HS-27A (cell line): ENCODE results near the gene SPPL2A.
"Not testable (repeated sequence)": the region's sequence is repeated elsewhere in the genome, so short reads cannot be mapped to it uniquely, and the experiment has no call there.

ENCODE experiments used
- DNase-seq: peaks from one replicate; pipeline ENCODE4 v3.0.0-alpha.2; 2012; ENCODE audit warnings: low read depth, missing footprints

Gene SPPL2A

DNA sequence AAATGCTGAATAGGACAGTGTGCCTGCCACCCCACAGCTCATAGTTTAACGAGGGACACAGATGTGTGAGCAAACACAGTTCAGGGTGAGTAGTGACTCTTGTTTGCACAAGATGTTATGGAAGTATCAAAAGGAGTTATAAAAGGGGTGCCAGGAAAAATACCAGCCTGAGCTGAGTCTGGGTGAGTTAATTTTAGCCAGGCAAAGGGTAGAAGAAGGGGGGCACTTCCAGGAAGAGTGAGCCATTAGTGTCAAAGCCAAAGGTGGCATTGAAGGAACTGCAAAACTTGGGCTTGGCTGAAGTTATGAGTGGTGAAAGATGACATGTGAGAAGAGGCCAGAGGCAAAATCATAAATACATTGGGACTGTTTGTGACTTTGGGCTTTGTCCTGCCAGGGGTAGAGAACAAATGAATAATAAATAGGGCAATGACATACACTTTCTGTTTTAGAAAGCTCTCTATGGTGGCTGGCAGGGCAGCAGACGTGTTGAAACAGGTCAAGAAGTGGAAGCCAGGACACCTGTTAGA is 1.9 kb upstream of the SPPL2A start:
- no peak for DNase-seq

GRCh38 chr15:50764461-50765194 is 878 bp downstream of the SPPL2A start:
- no peak for DNase-seq

- DNase-seq: no peak
These were observed 6.7 kb downstream of the SPPL2A start for GRCh38 chr15:50758712-50759205.

DNA sequence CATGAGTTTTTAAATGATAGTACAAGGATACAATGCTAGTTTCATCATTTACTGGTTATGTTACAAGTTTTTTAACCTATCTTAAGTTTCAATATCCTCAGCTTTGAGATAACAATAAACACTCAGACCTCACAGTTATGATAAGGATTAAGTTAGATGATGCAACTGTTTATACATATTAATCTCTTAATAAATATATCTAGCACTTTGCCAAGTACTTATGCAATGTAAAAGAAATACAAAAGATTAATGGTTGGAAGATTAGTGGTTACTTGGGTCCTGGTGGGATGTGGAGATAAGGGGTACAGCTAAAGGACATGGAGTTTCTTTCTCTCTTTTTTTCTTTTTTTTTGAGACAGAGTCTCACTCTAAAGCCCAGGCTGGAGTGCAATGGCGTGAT is 12.0 kb downstream of the SPPL2A start:
- DNase-seq: no peak

DNA sequence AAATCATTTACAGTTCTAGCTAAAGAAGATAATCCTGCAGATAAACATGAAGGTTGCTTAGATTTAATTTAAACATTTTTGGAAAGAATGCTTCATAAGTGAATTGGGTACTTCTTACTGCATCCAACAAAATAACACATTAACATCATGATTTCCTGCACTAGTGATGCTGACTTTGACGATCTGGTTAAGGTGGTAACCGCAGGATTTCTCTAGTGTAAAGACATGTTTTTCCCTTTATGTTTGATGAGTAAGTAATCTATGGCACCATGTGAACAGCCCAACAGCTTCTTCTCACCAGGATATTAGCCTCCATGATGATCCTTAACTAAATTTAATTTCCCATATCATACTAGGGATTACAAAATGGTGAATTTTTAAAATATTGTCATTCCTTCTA is 14.1 kb downstream of the SPPL2A start:
- no peak for DNase-seq

DNA sequence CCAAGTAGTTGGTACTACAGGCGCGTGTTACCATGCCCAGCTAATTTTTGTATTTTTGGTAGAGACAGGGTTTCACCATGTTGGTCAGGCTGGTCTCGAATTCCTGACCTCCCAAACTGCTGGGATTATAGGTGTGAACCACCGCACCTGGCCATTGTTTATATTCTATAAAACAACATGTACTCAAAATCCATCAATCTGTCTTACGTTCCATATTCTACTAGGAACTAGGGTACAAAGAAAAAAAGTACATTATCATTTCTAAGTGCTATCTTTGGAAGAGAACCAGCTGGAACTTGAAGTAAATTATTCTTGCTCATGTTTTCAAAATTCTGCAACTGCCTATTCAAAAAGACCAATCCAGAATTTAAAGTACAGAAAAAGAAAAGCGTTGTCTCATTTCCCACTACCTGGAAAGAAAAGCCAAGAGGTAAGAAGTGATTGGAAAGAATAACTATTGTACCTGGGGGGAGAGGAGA is 15.2 kb downstream of the SPPL2A start:
- DNase-seq: no peak

GRCh38 chr15:50747523-50747922 is 18.0 kb downstream of the SPPL2A start:
- DNase-seq: no peak

GRCh38 chr15:50744601-50745000 is 20.9 kb downstream of the SPPL2A start:
- DNase-seq: no peak

DNA sequence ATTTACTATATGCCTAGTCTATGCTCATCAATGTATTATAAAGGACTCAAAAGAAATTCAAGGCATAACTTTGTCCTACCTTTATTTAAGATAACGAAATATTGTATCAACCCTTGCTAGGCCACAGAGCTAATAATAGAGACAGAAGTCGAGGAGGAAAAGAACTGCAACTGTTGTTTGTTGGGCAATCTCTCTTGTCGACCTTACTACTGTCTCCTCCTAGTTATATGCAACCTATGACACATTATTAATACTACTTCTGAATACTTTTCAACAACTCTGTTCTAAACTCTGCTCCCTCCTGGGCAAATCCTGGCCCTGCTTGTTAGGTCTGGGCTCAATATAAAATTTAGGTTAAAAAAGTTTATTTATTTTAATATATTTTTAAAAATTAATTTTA is 24.6 kb downstream of the SPPL2A start:
- no peak for DNase-seq

- no peak for DNase-seq
These were observed 28.7 kb downstream of the SPPL2A start for GRCh38 chr15:50736823-50737222.

DNA sequence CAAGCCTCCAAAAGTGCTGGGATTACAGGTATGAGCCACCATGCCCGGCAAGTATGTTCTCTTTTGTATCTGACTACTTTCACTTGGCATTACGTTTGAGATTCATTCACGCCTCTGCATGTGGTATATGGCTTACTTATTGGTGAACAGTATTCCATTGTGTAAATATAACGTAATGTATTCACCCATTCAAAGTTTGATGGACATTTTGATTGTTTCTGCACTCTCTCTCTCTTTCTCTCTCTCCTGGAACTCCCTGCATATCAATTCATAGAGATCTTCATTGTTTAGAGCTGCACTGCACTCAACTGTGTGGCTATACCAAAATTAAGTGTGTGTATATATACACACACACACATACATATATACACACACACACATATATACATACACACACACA is 30.4 kb downstream of the SPPL2A start:
- DNase-seq: no peak

- DNase-seq: no peak
These were observed 39.2 kb downstream of the SPPL2A start for GRCh38 chr15:50726315-50726714.

DNA sequence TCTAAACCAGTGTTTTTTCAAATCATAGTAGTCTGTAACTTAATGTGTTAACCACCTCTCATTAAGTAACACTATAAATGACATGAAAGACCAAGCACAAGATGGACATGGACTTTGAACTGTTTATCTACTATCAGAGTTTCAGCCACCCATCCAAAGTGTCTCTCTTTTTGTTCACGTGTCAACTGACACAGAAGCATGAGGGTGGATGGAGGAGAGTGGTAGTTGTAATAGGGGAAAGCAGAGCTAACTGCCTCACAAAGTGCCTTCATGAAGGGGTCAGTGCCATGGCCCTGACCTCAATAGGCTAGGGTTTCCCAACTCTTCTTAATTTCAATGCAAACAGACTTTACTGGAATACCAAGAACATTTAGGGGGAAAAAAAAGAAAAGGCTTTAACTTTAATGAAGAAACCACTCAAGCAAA is 46.8 kb downstream of the SPPL2A start:
- no peak for DNase-seq

DNA sequence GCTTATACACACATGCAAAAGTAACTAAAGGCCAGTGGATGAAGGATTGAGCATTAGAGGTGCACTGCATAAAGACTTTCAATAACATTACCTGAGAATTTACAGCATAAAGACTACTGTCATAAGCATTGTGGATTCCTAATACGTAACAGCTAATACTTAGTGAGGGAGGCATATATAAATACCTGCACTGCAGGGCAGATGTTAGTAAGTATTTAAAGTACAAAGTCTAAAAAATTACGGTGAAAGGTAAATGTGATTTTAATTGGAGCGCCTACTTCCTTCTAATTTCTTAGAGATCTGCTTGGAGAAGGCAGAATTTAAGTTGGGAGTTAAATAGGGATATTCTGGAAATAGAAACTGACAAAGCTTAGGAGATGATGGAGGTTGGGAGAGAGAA is 53.5 kb downstream of the SPPL2A start:
- no peak for DNase-seq

- DNase-seq: no peak
These were observed 54.9 kb downstream of the SPPL2A start for GRCh38 chr15:50710585-50710984.

DNA sequence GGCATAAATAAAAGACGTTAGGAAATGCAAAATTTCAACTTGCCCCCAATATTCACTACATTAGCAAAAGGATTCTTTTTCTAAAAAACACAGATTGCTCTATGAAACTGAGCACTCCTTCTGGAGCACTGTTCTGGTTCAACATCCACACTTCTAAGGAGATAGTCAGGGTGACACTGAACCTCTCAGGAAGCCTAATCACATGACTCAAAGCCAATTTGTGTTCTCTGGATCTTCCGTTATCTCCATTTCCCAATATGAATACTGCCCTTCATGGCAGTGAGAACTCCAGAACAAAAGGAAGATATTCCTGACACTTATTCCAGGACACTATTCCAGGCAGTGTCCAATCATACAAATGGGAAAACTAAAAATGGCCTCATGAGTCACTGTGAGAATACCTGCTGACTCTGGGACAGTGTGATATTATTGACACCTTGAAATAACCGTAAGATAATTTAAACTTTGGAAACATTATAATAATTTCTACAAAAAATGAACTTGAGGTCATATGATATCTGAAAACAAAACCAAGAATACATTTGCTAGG is 57.6 kb downstream of the SPPL2A start:
- DNase-seq: no peak

DNA sequence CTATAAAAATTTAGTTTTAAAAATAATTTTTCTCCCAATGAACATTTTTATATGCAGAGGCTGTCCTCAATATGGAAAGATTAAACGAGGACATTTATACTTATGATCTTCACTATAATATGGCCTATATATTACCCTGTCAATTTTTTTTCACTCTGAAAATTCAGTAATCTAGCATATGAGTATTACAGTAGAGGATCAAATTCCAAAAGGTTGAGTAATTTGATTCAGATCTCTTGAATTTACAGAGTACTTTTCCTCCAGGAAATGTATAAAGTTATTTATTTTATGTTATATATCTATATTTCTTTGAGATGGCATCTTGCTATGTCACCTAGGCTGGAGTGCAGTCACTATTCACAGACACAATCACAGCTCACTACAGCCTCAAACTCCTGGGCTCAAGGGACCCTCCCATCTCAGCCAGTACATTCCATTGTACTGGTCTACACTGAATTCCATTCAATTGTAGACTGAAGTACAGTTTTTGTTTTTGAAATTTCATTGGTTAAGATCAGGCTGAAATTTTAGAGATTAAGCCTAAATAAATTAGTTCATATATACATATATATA is 62.7 kb downstream of the SPPL2A start:
- no peak for DNase-seq

DNA sequence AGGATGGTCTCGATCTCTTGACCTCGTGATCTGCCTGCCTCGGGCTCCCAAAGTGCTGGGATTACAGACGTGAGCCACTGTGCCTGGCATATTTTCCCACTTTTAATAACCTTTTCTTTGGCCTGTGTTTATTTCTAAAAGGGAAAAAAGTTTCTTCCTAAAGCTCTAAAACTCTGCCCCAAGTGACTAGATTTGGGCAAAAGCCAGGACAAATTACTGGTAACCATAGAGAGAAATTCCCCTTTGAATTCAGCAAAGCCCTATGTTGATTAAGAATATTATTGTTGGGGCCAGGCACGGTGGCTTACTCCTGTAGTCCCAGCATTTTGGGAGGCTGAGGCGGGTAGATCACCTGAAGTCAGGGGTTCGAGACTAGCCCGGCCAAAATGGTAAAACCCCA is 67.4 kb downstream of the SPPL2A start:
- DNase-seq: no peak

GRCh38 chr15:50697109-50697797 is 68.3 kb downstream of the SPPL2A start:
- no peak for DNase-seq

DNA sequence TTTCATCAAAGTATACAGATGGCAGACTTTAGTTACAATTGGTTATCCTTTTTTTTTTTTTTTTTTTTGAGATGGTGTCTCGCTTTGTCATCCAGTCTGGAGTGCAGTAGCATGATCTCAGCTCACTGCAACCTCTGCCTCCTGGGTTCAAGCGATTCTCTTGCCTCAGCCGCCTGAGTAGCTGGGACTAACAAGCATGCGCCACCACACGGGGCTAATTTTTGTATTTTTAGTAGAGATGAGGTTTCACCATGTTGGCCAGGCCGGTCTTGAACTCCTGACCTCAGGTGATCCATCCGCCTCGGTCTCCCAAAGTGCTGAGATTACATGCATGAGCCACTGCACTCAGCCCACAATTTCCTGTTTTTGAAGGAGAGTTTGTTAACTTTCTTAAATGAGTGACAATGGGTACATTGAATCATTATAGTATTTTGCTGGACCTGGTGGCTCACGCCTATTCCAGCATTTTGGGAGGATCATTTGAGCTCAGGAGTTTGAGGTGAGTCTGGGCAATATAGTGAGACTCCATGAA is 70.8 kb downstream of the SPPL2A start:
- DNase-seq: not testable (repeated sequence)

- no peak for DNase-seq
These were observed 78.1 kb downstream of the SPPL2A start for GRCh38 chr15:50687302-50687902.
